Effector memory CD4-positive, alpha-beta T cell (primary cell): ENCODE results near the gene TMCC1.
"Not testable (repeated sequence)": the region's sequence is repeated elsewhere in the genome, so short reads cannot be mapped to it uniquely, and the experiment has no call there.

ENCODE experiments used
- DNase-seq, 3 donors: peaks; one replicate each; pipeline ENCODE4 v3.0.0-alpha.2; 2020
- H3K27ac ChIP-seq: 2 replicates; pipeline ENCODE4 v1.7.0; 2013; ENCODE audit warnings: mild to moderate bottlenecking, low read length, moderate library complexity; ENCODE audit not compliant: insufficient read depth, poor library complexity, severe bottlenecking
- H3K27me3 ChIP-seq: replicated peaks from 2 replicates; pipeline ENCODE4 v1.7.0; 2013; ENCODE audit warnings: mild to moderate bottlenecking, low read length; ENCODE audit not compliant: insufficient read depth, control insufficient read depth, poor library complexity, severe bottlenecking
- H3K36me3 ChIP-seq: 2 replicates; pipeline ENCODE4 v1.7.0; 2013; ENCODE audit warnings: mild to moderate bottlenecking, low read length, moderate library complexity; ENCODE audit not compliant: control insufficient read depth, insufficient read depth
- H3K4me1 ChIP-seq: 2 replicates; pipeline ENCODE4 v1.7.0; 2013; ENCODE audit warnings: low read length, mild to moderate bottlenecking; ENCODE audit not compliant: control insufficient read depth, insufficient read depth, poor library complexity, severe bottlenecking
- H3K4me3 ChIP-seq: 2 replicates; pipeline ENCODE4 v1.7.0; 2013; ENCODE audit warnings: low read length, low read depth, mild to moderate bottlenecking; ENCODE audit not compliant: insufficient read depth, poor library complexity, severe bottlenecking
- H3K9me3 ChIP-seq: 2 replicates; pipeline ENCODE4 v1.7.0; 2013; ENCODE audit warnings: mild to moderate bottlenecking, low read length, moderate library complexity; ENCODE audit not compliant: control insufficient read depth

The TMCC1 gene

DNA sequence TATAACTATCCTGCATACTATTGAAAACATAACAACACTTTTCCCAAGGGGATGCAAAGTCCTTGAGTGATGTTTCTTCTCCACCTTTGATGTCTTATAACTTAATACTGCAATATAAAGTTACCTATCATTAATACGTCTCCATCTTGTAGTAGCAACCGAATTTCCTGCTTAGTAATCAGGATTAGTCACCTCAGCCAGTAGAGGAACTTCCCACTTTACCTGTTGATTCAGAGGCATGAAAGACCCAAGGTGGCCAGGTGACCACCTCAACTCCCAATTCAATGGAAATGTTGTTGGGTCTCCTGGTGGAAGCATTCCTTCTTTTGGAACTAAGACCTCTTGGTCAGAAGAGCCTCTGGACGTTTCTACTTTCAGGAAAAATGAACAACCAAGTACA, 3.5 kb upstream of the TMCC1 start:
- Histone ChIP-seq H3K36me3 (no peaks in the 10 kb centered on the region), H3K27me3 (no peaks in the 10 kb centered on the region)

DNA sequence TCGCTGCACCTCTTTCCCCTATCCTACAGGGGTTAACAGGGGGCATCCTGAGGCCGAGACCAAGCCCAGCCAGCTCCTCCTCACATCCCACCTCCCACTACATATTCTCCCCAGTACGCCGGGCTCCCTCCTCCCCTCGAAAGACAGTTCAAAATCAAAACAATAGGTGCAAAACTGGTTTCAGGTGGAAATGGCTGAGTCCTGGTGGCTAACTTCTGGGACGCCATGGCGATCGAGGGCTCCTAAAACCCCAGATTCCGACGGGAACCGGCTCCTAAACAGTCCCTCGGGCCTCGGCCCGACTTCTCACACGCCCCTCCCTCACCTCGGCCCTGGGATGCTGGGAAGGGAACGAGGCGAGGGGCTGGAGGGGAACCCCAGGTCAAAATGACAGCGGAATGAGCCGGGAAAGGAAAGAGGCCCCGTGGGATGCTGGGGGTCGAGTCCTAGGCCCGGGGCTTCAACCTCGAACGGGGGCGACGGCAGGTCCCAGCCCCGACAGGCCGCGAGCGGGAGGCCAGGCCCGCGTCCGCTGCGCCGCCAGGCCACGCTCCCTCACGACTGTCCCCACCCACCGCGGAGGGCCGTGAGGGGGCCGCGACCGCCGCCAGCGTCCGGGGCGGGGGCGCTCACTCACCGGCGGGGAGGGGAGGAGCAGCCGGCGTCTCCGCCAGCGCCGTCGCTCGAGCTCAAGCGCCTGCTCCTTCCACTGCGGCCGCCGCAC, 492 bp downstream of the TMCC1 start:
- Histone ChIP-seq H3K36me3 (no peaks in the 10 kb centered on the region), H3K27me3 (no peaks in the 10 kb centered on the region), H3K27ac (peak overlapping the region; percentile 81), H3K9me3 (no peaks in the 10 kb centered on the region), H3K4me3 (peak overlapping the region; percentile 79), H3K4me1 (peaks cover 14% of the 10 kb centered on the region)
- DNase-seq, result peak in 2 of 3 donors; percentile 3 to 72

More for the DNA sequence above, 3.5 kb upstream of the TMCC1 start:
- Histone ChIP-seq H3K9me3 (no peaks in the 10 kb centered on the region), H3K4me3 (no peak overlapping the region), H3K27ac (no peak overlapping the region), H3K4me1 (peaks cover 8% of the 10 kb centered on the region)
- no peak for DNase-seq

DNA sequence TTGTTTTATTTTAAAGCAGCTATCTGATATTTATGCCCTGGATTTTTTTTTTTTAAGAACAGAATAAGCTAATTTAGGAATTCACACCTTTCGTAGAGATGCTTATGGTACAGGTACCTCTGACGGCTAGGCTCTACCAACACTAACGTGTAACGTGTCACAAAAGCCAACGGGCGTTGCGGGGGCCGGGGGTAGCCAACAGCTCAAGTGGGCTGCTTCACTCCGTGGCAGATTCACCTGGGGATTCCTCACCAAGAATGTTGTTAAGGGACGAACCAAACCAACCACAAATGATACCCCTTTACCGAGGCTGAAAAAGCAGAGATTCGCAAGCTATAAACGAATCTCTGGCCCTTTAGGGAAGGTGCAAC, 1.0 kb downstream of the TMCC1 start:
- no peaks in the 10 kb centered on the region for H3K9me3 ChIP-seq
- no peak for DNase-seq

DNA sequence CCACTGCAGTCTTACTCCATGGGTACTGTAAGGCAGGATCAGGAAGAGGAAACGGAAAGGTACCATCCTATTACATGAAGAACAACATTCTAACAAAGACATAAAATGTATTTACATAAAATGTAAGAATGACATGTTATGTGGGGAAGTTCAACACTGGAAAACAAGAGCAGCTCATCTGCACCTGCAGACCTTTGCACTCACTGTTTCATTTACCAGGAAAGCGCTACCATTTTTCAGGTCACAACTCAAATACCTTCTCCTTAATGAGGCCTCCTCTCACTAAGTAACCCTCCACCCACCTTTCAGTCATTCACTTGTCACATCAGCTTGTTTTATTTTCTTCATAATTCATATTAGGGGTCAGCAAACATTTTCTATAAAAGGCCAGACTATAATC, 2.6 kb downstream of the TMCC1 start:
- DNase-seq, result no peak
- Histone ChIP-seq H3K27ac (no peak overlapping the region), H3K4me1 (peaks cover 14% of the 10 kb centered on the region), H3K27me3 (no peaks in the 10 kb centered on the region), H3K9me3 (no peaks in the 10 kb centered on the region), H3K36me3 (no peaks in the 10 kb centered on the region), H3K4me3 (no peak overlapping the region)

More for the DNA sequence above, 1.0 kb downstream of the TMCC1 start:
- no peaks in the 10 kb centered on the region for H3K36me3 ChIP-seq
- no peaks in the 10 kb centered on the region for H3K27me3 ChIP-seq
- H3K27ac ChIP-seq, result peak overlapping the region; percentile 81
- peaks cover 14% of the 10 kb centered on the region for H3K4me1 ChIP-seq
- peak overlapping the region; percentile 79 for H3K4me3 ChIP-seq

DNA sequence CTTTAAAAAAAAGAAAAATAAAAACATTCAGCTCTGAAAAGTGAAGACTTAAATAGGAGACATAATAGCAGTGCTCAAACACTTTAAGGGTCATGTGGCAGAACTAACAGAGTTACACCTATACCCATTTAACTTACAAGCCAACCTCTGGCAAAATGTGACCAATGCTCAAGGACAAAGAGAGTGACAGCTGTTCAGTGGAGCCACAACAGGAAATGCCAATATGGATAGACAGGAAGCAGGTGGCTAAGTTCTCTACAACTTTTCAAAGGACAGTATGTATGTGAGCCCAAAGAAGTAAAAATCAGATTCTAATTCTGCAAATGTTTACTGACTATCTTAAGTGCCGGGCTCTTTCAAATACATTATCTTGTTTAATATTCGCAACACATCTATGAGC, 3.4 kb downstream of the TMCC1 start:
- no peak for DNase-seq
- no peak overlapping the region for H3K27ac ChIP-seq
- peaks cover 14% of the 10 kb centered on the region for H3K4me1 ChIP-seq
- no peaks in the 10 kb centered on the region for H3K36me3 ChIP-seq
- no peaks in the 10 kb centered on the region for H3K27me3 ChIP-seq
- no peaks in the 10 kb centered on the region for H3K9me3 ChIP-seq
- no peak overlapping the region for H3K4me3 ChIP-seq

DNA sequence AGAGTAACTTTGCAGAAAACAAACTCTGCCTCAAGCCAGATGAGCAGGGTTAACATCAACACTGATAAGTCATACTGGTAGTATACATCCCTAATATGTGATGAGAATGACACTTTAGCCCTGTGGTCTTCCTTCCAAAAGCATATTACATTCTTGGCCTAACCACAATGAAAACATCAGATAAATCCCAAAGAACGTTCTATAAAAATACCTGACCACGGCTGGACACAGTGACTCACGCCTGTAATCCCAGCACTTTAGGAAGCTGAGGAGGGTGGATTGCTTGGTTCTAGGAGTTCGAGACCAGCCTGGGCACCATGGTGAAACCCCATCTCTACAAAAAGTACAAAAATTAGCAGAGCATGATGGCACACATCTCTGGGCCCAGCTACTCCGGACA, 4.7 kb downstream of the TMCC1 start:
- Histone ChIP-seq H3K4me1 (peaks cover 14% of the 10 kb centered on the region), H3K27ac (no peak overlapping the region), H3K36me3 (no peaks in the 10 kb centered on the region), H3K4me3 (no peak overlapping the region), H3K9me3 (no peaks in the 10 kb centered on the region), H3K27me3 (no peaks in the 10 kb centered on the region)
- no peak for DNase-seq

DNA sequence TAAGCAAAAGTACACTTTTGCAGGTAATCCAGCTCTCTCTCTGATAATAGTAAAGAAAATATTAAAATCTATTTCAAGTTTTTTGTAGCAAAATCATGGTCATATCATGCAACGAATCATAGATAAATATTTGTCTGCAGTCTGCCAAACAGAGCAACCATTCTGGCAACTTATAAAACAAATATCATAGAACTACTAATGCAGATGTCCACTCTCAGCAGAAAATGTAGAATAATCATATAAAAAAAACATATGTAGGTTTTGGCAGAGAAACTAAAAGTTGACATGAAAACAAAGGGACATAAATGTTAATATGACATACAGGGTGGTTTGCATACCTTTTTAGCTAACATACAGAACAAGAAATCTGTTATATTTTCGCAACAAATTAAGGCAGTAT, 12.2 kb downstream of the TMCC1 start:
- DNase-seq, result no peak
- Histone ChIP-seq H3K27me3 (no peaks in the 10 kb centered on the region), H3K27ac (no peak overlapping the region), H3K36me3 (peaks cover 12% of the 10 kb centered on the region), H3K9me3 (no peaks in the 10 kb centered on the region), H3K4me3 (no peak overlapping the region), H3K4me1 (no peaks in the 10 kb centered on the region)

DNA sequence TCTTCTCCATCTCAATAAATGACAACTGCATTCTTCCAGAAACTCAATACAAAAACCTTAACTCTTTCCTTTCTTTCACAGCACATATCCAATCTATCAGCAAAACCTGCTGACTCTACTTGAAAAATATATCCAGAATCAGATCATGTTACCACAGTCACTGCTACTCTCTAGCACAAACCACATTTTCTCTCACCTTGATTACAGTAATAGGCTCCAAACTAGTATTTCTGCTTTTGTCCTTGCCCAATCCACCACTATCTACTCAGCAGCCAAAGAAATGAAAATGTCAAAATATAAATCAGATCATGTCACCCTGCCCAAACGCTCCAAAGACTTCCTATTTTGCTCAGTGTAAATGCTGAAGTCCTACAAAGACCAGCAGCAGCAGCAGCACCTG, 15.2 kb downstream of the TMCC1 start:
- H3K36me3 ChIP-seq, result peaks cover 15% of the 10 kb centered on the region
- no peaks in the 10 kb centered on the region for H3K4me1 ChIP-seq
- no peaks in the 10 kb centered on the region for H3K9me3 ChIP-seq
- no peak overlapping the region for H3K4me3 ChIP-seq
- no peak for DNase-seq
- no peaks in the 10 kb centered on the region for H3K27me3 ChIP-seq
- no peak overlapping the region for H3K27ac ChIP-seq

DNA sequence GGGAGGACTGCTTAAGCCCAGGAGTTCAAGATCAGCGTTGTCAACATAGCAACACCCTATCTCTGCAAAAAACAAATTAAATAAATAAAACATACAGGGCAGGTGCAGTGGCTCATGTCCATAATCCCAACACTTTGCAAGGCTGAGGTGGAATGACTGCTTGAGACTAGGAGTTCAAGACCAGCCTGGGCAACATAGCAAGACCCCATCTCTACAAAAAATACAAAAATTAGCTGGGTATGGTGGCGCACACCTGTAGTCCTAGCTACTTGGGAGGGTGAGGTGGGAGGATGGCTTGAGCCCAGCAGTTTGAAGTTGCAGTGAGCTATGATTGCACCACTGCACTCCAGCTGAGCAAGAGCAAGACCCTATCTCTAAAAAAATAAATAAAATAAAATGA, 19.0 kb downstream of the TMCC1 start:
- H3K9me3 ChIP-seq, H3K27ac ChIP-seq, H3K4me3 ChIP-seq, H3K4me1 ChIP-seq, DNase-seq, H3K27me3 ChIP-seq: not testable (repeated sequence)
- peaks cover 20% of the 10 kb centered on the region for H3K36me3 ChIP-seq

DNA sequence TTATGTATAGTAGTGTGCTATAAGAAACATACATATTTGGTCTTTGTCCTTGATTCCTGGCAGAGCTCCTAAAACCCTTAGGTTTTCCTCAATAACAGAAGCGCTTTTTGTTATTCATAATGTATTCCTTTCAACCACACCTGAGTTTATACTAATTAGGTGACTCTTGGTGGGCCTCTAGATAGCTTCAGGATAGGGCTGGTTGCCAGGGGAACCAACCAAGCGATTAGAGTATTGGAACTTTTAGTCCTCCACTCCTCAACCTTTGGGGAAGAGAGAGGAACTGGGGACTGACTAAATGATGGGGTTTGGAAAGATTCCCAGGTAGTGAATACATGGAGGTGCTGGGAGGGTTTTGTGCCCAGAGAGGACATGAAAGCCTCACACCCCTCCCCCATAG, 24.6 kb downstream of the TMCC1 start:
- H3K27me3 ChIP-seq, result no peaks in the 10 kb centered on the region
- H3K9me3 ChIP-seq, result no peaks in the 10 kb centered on the region
- peaks cover 5% of the 10 kb centered on the region for H3K36me3 ChIP-seq
- no peak overlapping the region for H3K27ac ChIP-seq
- DNase-seq, result no peak
- H3K4me1 ChIP-seq, result no peaks in the 10 kb centered on the region
- no peak overlapping the region for H3K4me3 ChIP-seq
